ENCODE data around the gene CDKL1. TPM values are rescaled to one million over a fixed set of nuclear protein-coding genes. Genes with fewer than 3 reads are reported as not detected.
A peak's percentile ranks its signal among the peaks of the same experiment; 100 is the strongest.

CDKL1 gene
- total RNA-seq (2014; rRNA removed; shearing (Covaris generic)), result 0.07 and 0.24 TPM in 2 replicates

DNA sequence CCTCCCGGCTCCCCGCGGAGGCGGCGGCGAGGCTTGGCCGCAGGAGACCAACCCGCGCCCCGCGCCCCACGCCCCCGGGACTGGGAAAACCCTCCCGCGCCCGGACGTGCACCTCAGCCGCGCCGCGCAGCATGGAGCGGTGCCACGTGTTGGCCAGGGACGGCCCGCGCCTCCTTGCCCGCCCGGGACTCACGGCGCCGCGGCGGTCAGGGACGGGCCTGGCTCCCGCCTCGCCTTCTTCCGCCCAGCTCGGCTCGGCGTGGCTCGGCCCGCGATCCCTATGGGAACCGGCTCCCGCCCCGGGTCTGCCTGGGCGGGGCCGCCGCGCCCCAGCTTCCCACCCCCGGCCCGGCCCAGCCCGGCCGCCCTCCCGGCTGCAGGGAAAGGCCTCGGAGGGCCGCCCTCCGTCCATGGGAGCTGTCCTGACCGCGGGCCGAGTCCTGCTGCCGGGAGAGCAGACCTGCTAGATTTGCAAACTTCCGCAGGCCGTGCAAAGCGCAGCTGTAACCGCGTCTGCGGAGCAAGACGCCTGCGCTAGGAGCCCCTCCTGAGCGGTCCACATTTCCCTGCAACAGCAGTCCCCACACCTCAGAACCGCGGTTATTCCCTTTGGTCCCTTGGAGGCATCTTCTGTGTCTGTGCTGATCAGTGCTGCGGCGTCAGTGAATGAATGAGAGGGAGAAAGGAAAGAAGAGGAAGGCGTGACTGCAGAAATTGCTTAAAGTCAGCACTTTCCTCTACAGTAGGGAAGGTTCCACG is at the start of gene CDKL1:
Gene CDKL1, minus strand, starts transcription at position 251 of the 759 bp plus-strand sequence. CDS start 1,013 bp downstream, outside the sequence.
- peak; percentile 24 for DNase-seq (ENCODE audit: low spot score)

DNA sequence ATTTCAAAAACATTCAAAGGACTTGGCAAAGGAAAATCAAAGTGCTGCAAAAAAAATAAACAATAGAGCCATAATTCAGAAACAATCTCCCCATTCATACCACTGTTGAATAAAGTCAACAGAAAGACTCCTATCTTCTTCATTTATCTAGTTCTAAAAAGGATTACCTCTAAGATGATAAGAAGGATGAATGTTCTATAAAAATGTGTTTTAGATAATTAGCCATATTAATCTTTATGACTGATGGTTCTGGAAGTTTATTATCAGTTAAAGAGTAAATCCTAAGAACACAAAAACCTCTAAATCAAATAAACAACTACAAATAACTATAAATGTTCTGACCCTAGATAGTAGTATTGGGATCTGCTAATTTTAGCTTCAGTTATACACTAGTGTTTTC is 37.8 kb upstream of the CDKL1 start:
- no peak for DNase-seq (ENCODE audit: low spot score)

GRCh38 chr14:50432131-50432530 is 35.5 kb upstream of the CDKL1 start:
- no peak for DNase-seq (ENCODE audit: low spot score)

DNA sequence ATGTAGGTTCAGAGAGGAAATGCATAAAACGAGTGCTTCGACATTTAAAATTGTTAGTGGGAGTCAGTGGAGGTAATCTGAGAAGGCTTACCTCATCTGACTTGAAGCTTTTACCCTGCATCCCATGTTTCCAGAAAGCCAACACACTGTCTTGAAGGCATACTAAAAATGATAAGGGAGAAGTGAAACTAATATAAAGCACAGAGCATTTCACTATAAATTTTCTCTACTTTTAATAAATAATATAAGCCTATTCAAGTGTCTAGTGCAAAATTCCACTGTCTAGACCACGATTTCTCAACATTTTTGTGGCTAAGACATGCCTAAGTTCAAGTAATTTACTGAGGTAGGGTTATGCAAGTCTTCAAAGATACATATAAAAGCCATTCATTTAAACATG is 29.1 kb upstream of the CDKL1 start:
- no peak for DNase-seq (ENCODE audit: low spot score)

DNA sequence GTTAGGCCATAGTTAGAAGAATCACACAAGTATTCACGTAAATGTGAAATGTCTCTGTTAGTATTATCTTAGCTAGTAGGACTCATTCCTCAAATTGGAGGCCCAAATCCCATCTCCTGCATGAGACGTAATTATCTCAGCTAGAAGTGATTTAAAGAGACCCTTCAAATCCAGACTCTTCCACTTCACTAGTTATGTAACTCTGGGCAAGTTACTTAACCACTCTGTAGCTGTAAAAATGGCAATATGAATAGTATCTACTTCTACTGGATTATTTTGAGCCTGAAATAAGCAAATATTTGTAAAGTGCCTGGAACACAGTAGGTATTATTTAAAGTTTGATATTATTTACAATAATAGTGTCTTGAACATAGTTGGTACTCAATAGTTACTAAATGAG is 28.4 kb upstream of the CDKL1 start:
- DNase-seq (ENCODE audit: low spot score), result no peak

- no peak for DNase-seq (ENCODE audit: low spot score)
These were observed 26.8 kb upstream of the CDKL1 start for GRCh38 chr14:50423529-50423928.

GRCh38 chr14:50421499-50421898 is 24.8 kb upstream of the CDKL1 start:
- no peak for DNase-seq (ENCODE audit: low spot score)

GRCh38 chr14:50417853-50418252 is 21.2 kb upstream of the CDKL1 start:
- no peak for DNase-seq (ENCODE audit: low spot score)

GRCh38 chr14:50410921-50411320 is 14.2 kb upstream of the CDKL1 start:
- DNase-seq (ENCODE audit: low spot score), result peak; percentile 25

DNA sequence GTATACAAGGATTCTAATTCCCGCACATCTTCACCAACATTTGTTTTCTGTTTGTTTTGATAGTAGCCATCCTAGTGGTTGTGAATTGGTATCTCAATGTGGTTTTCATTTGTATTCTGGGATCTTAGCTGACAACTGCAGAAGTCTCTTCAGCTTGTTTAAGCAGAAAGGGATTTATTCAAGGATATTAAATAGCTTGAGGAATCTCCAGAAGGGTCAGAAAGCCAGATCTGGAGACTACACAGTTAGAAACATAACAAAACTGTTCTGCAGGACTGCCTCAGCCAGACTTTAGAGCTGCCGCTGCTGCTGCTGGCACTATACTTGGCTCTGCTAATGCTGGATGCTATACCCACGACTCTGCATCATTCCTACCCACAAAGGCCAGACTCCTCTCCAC is 13.4 kb upstream of the CDKL1 start:
- DNase-seq (ENCODE audit: low spot score), result no peak

- no peak for DNase-seq (ENCODE audit: low spot score)
These were observed 10.6 kb upstream of the CDKL1 start for GRCh38 chr14:50407111-50407812.

- DNase-seq (ENCODE audit: low spot score), result no peak
These were observed 6.7 kb upstream of the CDKL1 start for GRCh38 chr14:50403419-50403818.

- DNase-seq (ENCODE audit: low spot score), result no peak
These were observed 6.3 kb upstream of the CDKL1 start for GRCh38 chr14:50402965-50403364.

GRCh38 chr14:50400461-50400860 is 3.8 kb upstream of the CDKL1 start:
- no peak for DNase-seq (ENCODE audit: low spot score)

DNA sequence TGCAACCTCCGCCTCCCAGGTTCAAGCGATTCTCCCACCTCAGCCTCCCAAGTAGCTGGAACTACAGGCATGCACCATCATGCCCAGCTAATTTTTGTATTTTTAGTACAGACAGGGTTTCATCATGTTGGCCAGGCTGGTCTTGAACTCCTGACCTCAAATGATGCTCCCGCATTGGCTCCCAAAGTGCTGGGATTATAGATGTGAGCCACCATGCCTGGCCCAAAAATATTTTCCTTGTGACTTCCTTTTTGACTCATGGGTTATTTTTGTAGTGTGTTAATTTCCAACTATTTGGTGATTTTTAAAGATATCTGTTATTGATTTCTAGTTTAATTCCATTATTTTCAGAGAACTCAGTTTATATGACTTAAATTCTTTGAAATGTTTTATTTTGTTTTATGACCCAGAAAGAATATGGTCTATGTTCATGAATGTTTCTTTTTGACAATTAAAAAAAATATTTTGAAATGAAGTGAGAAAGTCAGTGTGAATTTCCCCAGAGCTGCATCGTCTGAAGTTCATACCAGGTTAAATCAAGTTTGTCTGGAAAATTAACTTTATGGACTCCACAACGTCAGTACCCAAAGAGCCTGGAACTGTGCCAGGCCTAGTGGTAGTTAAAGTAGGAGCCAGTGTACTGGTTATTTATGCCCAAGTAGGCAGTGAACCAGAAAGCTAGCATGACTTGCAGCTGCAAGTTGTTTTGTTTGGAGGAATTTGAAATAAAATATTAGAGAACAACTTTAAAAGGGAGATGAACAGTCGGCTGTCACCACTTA is 2.8 kb upstream of the CDKL1 start:
- no peak for DNase-seq (ENCODE audit: low spot score)

GRCh38 chr14:50398189-50398580 is 1.5 kb upstream of the CDKL1 start:
- no peak for DNase-seq (ENCODE audit: low spot score)

DNA sequence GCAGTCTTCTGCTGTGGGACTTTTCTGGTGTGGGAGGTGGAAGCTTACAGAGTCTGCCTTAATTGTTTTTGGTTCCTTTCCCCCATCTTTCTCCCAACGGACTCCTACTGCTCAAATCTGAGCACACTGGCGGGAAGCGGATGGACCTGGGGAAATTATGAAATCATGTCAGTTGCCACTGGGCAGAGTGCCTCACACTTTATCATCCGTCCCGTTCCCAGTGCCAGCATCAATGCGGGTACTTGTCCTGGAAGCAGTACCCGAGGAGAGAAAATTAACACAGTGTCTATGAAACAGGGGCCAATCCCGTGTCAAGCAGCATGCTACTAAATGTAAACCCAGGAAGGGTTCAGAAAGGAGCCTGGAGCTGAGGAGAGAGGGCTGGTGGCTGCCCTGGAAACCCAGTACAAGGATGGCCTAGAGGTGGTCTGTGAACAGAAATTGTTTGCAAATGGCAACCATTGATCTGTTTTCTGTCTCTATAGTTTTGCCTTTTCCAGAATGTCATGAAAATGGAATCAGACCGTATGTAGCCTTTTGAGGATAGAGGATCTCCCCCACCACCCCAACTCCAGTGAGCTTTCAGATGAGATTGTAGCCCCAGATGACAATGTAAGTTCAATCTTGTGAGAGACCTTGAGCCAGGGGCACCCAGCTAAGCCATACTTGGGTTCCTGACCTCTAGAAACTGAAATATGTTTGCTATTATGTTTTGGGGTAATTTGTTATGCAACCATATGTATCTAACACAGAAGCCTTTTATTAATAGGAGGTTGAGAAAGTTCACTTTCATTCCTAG is 908 bp upstream of the CDKL1 start:
- DNase-seq (ENCODE audit: low spot score), result peak; percentile 8

GRCh38 chr14:50395448-50395847 is 1.2 kb downstream of the CDKL1 start:
- no peak for DNase-seq (ENCODE audit: low spot score)

GRCh38 chr14:50394713-50395112 is 2.0 kb downstream of the CDKL1 start:
- DNase-seq (ENCODE audit: low spot score), result no peak

GRCh38 chr14:50389668-50390441 is 6.8 kb downstream of the CDKL1 start:
- DNase-seq (ENCODE audit: low spot score), result no peak

All from A172 (cell line).